OCI-M2 (cell line): ENCODE measurements around the gene COMMD7.

Source experiments
- DNase-seq: peaks from one replicate; lab custom pipeline; 2025; ENCODE audit not compliant: unreplicated experiment; lab: John Stamatoyannopoulos, UW

COMMD7 gene

GRCh38 chr20:32680544-32681174, 62.6 kb downstream of the COMMD7 start:
- DNase-seq = no peak

GRCh38 chr20:32678948-32679347, 64.3 kb downstream of the COMMD7 start:
- DNase-seq = no peak

- no peak for DNase-seq
Observed at GRCh38 chr20:32675223-32675975, 67.9 kb downstream of the COMMD7 start.

DNA sequence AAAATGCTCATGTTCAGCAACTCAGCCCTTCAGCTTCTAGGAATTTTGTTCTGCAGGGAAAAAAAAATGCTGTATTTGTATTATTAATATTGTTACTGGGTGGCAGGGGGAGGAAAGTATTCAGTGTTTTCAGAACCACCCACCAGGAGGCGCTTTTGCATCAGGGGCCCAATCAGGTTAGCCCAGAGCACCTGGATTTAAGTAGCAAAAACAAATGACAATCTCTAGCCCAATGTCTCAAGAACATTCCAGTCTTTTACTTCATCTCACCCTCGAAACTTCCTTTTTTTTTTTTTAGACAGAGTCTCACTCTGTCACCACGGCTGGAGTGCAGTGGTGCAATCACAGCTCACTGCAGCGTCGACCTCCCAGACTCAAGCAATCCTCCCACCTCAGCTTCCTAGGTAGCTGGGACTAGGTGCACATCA, 68.9 kb downstream of the COMMD7 start:
- DNase-seq = no peak

DNA sequence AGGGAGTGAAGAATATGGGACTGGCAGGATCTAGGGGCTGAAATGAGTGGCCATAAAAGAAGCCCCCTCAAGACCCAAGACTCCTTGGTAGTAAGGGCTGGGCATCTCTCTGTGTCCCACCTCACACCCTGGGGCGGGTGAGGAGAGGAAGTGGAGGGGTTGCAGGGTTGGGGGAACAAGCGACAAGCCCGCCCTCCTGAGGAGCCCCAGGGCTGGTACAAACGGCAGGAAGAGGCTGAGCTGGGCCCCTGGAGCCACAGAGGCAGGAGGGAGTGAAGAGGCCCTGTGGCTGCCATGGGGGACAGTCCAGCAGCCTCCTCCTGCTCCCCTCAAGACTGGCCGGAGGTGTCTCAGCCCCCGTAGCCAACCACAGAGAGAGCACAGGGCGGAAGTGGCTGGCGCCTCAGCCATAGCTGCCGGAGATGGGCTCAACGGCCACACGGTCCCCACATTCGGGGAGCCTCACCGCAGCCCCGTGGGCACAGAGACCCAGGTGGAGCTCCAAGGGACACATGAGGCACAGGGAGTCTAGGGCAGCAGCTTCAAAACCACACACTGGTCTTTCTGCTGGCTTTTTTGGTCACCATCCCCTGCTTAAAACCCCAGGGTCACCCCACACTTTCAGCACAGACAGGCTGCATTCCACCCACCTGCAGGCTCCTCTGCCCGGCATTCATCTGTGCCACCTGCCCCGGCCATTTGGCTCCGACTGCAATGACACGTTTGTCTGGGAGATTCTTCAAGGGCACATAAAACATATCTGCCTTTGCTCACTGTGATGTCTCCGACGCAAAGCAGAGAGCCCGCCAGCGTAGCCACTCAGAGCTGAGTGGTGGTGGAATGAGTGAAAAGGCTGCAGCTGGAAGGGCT, 70.0 kb downstream of the COMMD7 start:
- DNase-seq = no peak

DNA sequence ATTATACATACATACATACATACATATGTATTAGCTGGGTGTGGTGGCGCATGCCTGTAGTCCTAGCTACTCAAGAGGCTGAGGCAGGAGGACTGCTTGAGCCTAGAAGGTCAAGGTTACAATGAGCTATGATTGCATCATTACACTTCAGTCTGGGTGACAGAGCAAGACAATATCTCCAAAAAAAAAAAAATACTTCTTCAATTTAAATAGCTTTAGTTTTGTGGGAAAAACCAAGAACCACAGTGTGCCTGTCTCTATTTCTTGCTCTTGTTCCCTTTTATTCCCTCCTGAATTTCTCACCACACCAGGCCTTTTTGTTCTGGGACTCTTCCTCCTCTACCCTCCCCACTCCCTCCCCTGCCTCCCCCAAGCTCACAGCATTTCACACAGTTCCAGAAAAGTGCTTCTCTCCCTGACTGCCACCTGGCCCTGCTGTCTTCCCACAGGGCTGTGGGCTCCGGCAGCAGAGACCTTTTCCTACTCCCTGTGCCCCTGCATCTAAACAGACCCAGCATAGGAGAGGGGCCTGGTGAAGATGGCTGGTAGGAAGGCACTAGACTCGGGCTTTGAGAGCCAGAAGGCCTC, 70.8 kb downstream of the COMMD7 start:
- DNase-seq = no peak

DNA sequence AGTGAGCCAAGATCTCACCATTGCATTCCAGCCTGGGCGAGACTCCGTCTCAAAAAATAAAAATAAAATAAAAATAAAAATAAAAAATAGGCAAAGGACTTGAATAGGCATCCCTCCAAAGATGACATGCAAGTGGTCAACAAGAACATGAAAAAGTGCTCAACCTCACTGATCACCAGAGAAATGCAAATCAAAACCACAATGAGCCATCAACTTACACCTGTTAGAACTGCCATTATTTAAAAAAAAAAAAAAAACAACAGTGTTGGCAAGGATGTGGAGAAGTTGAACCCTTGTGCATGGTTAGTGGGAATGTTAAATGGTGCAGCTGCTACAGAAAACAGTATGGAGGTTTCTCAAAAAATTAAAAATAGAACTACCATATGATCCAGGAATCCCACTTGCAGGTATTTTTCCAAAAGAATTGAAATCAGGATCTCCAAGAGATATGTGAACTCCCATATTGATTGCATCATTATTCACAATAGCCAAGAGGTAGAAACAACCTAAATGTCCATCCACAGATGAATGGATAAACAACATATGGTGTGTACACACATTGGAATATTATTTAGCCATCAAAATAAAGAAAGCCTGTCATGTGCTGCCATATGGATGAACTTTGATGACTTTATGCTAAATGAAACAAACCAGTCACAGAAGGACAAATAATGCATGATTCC, 72.4 kb downstream of the COMMD7 start:
- DNase-seq = no peak

DNA sequence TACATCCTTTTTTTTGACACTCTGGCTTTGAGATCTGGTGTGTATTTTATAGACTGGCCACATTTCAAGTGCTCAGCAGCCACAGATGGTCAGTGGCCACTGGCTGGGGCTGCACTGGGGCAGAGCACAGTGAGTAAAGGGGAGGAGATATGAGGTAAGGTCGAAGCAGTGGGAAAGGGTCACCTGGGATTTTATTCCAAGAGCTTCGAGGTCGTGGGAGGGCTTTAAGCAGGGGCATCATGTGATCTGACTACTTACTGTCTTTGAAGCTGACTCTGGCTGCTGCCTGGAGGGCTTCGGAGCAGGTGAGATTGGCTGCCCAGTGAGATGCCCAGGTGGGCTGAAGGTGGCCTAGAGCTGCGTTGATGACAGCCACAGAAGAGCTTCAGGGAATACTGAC, 76.2 kb downstream of the COMMD7 start:
- no peak for DNase-seq

DNA sequence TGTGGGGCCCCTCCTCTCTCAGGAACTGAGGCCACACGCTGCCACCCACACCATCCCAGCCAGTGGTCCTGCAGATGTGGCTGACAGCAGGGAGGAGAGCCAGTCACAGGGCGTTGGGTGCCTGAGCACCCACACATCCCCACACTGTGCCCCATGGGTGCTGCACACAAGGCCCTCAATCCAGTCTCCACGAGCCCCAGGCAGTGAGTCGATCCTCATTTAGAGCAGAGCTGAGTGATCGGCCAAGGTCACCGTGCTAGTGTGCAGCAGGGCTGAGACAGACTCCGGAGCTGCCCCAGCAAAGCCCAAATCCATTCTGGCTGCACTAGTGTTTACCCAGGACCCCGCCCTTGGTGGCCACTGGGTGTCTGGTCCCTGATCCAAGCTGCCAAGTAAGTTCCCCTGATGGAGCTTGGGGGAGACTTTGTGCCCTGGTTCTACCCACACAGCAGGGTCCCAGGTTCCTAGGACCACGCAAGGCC, 78.5 kb downstream of the COMMD7 start:
- DNase-seq = no peak

DNA sequence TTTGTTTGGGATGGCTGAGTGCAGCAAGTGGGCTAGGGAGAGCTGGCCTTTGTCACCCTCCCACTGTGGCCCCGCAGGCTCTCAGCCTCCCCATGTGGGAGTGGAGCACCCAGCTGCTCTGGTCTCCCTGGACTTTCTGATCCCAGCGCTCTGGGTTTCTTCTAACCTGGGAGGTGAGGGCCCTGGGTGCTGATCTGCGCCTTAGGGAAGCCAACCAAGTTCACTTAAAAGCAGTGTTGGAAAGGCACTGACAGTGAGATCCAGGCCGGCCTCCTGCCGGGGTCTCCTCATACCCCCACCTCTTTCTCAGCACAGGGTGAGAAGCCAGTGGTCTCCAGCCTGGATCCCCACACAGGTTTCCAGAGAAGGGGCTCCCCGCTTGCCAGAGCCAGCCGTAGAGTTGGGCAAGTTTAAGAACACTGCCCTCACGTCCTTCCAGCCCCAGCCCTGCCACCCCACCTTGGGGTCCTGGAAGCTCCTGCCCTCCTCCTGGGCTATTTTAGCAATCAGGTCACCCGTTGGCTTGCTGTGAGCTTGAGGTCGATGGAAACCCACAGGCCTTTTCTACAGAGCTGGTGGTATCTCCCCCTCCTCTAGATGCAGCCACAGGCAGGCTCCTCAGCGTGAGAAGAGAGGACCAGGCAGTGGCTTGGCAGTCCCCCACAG, 79.1 kb downstream of the COMMD7 start:
- no peak for DNase-seq

DNA sequence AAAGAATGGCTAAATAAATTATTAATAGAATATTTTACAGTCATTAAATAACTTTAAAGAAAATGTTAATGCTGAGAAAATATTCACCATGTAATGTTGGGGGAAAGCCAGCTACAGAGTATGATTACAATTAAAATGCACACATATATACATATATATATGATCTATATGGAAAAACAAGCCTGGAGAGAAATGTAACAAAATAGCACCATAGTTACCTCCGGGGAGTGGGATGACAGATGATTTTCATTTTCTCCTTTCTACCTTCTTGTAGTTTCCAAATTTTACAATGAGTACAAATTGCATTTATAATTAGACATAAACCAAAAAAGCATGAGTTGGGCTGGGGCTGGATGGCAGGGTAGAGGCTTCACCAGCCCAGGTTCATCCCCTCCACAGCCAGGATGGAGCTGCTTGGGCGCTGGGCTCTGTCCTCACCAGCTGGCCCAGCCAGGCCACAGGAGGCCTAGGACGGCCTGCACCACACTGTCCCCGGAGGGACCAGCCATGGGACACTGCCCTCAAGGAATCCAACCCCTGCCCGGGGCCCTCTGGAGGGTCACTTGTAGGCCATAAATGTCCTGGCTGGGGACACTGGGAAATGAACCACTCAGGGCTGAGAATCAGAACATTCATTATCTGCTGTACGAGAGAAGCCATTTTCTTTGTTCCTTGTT, 79.8 kb downstream of the COMMD7 start:
- no peak for DNase-seq

DNA sequence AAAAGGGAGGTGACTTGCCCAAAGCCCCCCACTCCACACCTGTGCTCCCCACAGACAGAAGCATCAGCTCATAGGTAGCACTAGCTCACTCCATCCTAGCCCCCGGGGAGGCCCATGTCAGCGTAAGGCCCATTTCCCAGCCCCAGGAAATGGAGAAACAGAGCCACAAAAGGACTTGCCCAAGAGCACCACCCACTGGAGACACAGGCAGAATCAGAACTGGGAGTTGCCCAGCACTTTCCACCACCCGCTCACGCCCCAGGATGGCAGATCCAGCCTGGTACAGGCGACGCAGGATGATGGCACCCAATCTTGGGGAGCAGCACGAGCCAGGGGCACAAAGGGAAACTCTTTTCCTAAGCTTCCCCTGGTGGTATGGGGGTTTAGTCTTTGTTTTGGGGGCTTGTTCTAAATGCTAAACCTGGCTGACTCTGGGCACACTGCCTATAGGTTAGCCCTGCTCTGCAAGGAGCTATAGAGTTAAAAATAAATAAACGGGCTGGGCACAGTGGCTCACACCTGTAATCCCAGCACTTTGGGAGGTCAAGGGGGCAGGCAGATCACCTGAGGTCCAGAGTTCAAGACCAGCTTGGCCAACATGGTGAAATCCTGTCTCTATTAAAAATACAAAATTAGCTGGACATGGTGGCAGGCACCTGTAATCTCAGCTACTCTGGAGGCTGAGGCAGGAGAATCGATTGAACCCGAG, 81.3 kb downstream of the COMMD7 start:
- DNase-seq = no peak

- no peak for DNase-seq
Observed at GRCh38 chr20:32660661-32661060, 82.6 kb downstream of the COMMD7 start.

DNA sequence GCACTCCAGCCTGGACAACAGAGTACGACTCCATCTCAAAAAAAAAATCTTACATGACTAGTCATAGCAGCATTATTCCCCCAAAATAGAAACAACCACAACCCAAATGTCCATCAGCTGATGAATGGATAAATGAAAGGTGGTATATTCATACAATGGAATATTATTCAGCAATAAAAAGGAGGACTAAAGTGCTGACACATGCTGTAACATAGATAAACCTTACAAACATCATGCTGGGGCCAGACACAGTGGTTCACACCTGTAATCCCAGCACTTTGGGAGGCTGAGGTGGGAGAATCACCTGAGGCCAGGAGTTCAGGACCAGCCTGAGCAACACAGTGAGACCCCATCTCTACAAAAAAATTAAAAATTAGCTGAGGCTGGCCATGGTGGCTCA, 86.4 kb downstream of the COMMD7 start:
- no peak for DNase-seq

DNA sequence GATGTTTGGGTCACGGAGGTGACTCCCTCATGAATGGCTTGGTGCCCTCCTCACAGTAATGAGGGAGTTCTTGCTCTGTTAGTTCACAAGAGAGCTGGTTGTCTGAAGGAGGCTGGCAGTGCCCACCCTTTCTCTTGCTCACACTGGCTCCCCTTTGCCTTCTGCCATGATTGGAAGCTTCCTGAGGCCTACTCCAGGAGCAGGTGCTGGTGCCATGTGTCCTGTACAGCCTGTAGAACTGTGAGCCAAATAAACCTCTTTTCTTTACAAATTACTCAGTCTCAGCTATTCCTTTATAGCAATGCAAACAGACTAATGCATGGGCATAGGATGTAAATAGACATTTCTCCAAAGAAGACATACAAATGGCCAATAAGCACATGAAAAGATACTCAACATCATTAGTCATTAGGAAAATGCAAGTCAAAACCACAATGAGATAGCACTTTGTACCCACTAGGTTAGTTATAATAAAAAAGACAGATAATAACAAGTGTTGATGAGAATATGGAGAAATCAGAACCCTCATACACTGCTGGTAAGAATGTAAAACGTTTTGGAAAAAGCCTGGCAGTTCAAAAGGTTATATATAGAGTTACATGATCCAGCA, 87.3 kb downstream of the COMMD7 start:
- no peak for DNase-seq

GRCh38 chr20:32652739-32653526, 90.3 kb downstream of the COMMD7 start:
- peak; percentile 70 for DNase-seq
